Liver (tissue), 3 donors: ENCODE data around the gene PRIMA1.

Experiments used
- ATF3 ChIP-seq: IDR thresholded peaks from 2 replicates; pipeline ENCODE4 v1.6.1; 2016; ENCODE audit warnings: antibody characterized with exemption
- CTCF ChIP-seq: fragments of 150-350 bp; IDR thresholded peaks from 2 replicates; pipeline ENCODE4 v1.5.1; 2017; ENCODE audit warnings: improper control_type of control experiment, low read depth, low read length; ENCODE audit not compliant: missing input control
- GABPA ChIP-seq, 2 donors: IDR thresholded peaks in 1 of 2; conservative IDR thresholded peaks in 1 of 2; 2 replicates each; pipeline ENCODE4 v1.6.1; 2016; ENCODE audit warnings: antibody characterized with exemption in 2 of 2, mild to moderate bottlenecking in 1 of 2, moderate library complexity in 1 of 2
- HNF4G ChIP-seq: IDR thresholded peaks from 2 replicates; pipeline ENCODE4 v1.6.1; 2016; ENCODE audit warnings: antibody characterized with exemption
- JUND ChIP-seq, 2 donors: IDR thresholded peaks; 2 replicates each; pipeline ENCODE4 v1.6.1; 2016; ENCODE audit warnings: antibody characterized with exemption in 2 of 2
- MAX ChIP-seq: IDR thresholded peaks from 2 replicates; pipeline ENCODE4 v1.6.1; 2016; ENCODE audit warnings: antibody characterized with exemption
- RAD21 ChIP-seq, 2 donors: IDR thresholded peaks; 2 replicates each; pipeline ENCODE4 v1.6.1; 2016; ENCODE audit warnings: antibody characterized with exemption in 2 of 2, mild to moderate bottlenecking in 2 of 2
- SP1 ChIP-seq: IDR thresholded peaks from 2 replicates; pipeline ENCODE4 v1.6.1; 2018; ENCODE audit warnings: antibody characterized with exemption, mild to moderate bottlenecking
- TAF1 ChIP-seq: conservative IDR thresholded peaks from 2 replicates; pipeline ENCODE4 v1.6.1; 2016; ENCODE audit warnings: antibody characterized with exemption, mild to moderate bottlenecking
- YY1 ChIP-seq: IDR thresholded peaks from 2 replicates; pipeline ENCODE4 v1.6.1; 2016; ENCODE audit warnings: antibody characterized with exemption, mild to moderate bottlenecking
- TF ChIP-seq, protein P1 (sequence below): IDR thresholded peaks from 2 replicates; pipeline ENCODE4 v1.6.1; 2016; ENCODE audit warnings: antibody characterized with exemption, mild to moderate bottlenecking
- donor health status: healthy.
- donor health status: healthy.

DNA sequence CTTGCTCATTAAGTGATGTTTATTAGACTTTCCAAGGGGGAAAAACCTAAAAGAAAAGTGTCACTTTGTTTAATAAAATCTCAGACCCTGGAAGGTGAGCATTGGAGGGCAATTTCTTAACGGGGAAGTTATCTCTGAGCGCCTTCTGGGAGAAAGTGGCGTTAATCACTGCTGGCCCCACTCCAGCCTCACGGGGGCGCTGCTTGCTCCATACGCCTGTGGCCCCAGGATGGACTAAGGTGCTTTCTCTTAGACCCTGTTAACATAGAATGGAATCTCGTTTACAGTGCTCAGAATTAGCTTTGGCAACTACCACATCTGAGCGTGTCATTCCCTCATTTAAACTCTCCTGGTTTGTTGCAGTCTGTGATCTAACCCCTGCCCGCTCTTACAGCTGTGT lies 16.4 kb upstream of the PRIMA1 start:
- TF ChIP-seq RAD21 (IDR thresholded peaks at IDR 0.05) (no peak), CTCF (no peak), MAX (no peak), TAF1 (no peak), JUND (IDR thresholded peaks at IDR 0.05) (no peak), SP1 (no peak), ATF3 (no peak), YY1 (no peak), HNF4G (no peak), GABPA (IDR thresholded peaks at IDR 0.05 in 1 of 2, conservative IDR thresholded peaks at IDR 0.05 in 1 of 2) (no peak)
- TF ChIP-seq, protein P1, sequence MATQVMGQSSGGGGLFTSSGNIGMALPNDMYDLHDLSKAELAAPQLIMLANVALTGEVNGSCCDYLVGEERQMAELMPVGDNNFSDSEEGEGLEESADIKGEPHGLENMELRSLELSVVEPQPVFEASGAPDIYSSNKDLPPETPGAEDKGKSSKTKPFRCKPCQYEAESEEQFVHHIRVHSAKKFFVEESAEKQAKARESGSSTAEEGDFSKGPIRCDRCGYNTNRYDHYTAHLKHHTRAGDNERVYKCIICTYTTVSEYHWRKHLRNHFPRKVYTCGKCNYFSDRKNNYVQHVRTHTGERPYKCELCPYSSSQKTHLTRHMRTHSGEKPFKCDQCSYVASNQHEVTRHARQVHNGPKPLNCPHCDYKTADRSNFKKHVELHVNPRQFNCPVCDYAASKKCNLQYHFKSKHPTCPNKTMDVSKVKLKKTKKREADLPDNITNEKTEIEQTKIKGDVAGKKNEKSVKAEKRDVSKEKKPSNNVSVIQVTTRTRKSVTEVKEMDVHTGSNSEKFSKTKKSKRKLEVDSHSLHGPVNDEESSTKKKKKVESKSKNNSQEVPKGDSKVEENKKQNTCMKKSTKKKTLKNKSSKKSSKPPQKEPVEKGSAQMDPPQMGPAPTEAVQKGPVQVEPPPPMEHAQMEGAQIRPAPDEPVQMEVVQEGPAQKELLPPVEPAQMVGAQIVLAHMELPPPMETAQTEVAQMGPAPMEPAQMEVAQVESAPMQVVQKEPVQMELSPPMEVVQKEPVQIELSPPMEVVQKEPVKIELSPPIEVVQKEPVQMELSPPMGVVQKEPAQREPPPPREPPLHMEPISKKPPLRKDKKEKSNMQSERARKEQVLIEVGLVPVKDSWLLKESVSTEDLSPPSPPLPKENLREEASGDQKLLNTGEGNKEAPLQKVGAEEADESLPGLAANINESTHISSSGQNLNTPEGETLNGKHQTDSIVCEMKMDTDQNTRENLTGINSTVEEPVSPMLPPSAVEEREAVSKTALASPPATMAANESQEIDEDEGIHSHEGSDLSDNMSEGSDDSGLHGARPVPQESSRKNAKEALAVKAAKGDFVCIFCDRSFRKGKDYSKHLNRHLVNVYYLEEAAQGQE, result no peak
